GM13977 (cell line): Measurements from ENCODE around the gene RBBP8.

Experiments used
- DNase-seq: peaks from one replicate; pipeline ENCODE4 v3.0.0; 2012; ENCODE audit warnings: low spot score
- in situ Hi-C: fragments of 300-500 bp; cut with MboI; formaldehyde crosslinking; loops from one replicate; pipeline ENCODE4 v1.12.0; 2022; ENCODE audit warnings: low sequenced_read_pairs, low pct_unique_long_range_greater_than_20kb, mixed read lengths, inconsistent platforms; ENCODE audit not compliant: unreplicated experiment
- TF ChIP-seq, protein P1 (sequence below): IDR thresholded peaks from 2 replicates; pipeline ENCODE4 v1.5.1; 2012; ENCODE audit warnings: mild to moderate bottlenecking, control low read depth; ENCODE audit not compliant: insufficient read depth; ENCODE audit errors: extremely low read depth, missing control alignments

RBBP8 gene

DNA sequence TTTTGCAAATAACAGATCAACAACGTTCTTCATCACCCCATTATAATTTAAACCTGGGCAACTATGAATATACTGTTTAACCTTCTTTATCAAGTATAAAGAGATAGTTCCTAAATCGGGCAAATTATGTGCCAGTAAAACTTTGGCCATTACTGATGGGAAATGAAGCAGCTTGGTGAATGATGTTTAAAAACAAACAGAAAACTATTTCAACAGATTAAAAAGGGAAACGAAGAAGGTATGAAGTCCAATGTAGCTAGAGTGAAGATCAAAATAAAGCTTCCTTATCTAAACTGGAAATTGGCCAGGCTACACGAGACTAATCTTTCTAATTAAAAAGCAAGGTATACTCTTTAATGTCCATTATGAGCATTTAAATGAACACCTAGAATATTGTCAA lies 6.7 kb upstream of the RBBP8 start:
- in situ Hi-C loops, result no loop called here
- DNase-seq, result no peak
- TF ChIP-seq, protein P1, sequence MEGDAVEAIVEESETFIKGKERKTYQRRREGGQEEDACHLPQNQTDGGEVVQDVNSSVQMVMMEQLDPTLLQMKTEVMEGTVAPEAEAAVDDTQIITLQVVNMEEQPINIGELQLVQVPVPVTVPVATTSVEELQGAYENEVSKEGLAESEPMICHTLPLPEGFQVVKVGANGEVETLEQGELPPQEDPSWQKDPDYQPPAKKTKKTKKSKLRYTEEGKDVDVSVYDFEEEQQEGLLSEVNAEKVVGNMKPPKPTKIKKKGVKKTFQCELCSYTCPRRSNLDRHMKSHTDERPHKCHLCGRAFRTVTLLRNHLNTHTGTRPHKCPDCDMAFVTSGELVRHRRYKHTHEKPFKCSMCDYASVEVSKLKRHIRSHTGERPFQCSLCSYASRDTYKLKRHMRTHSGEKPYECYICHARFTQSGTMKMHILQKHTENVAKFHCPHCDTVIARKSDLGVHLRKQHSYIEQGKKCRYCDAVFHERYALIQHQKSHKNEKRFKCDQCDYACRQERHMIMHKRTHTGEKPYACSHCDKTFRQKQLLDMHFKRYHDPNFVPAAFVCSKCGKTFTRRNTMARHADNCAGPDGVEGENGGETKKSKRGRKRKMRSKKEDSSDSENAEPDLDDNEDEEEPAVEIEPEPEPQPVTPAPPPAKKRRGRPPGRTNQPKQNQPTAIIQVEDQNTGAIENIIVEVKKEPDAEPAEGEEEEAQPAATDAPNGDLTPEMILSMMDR, result no peak

GRCh38 chr18:22928339-22928738 lies 4.8 kb upstream of the RBBP8 start:
- DNase-seq, result no peak
- in situ Hi-C loops, result no loop called here
- TF ChIP-seq, protein P1, result no peak

DNA sequence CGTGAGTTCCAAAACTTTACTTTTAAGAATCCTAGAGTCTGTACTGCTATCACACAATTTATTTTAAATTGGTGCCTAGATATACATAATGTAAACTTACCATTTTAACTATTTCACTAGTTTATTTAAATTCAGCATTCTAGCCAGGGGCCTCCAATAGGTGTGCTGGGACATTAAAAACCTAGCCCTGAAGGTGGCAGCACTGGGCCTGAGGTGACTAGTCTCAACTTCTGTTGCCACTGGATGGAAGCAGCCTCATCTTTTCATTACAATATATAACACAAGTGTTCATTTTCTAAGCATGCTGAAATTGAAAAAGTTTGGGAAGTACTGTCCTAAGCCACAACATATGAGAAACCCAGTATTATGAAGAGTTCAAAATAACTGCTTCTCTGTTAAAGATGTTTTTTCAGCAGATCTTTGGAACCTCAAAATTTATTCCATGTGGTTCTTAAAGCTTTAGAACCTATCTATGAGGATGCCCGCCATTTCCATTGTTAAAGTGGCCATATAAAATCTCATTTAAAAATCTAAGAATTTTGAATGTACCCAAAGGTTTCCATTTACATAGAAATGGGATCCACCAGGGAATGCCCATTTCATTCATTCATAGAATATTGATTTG lies 2.9 kb upstream of the RBBP8 start:
- TF ChIP-seq, protein P1, result peak; percentile 77
- DNase-seq, result peak; percentile 51
- in situ Hi-C loops, result no loop called here

GRCh38 chr18:22932885-22933205 lies 283 bp upstream of the RBBP8 start:
- TF ChIP-seq, protein P1, result no peak
- DNase-seq, result no peak
- in situ Hi-C loops, result no loop called here

GRCh38 chr18:22933966-22934423 lies 867 bp downstream of the RBBP8 start:
- in situ Hi-C loops, result no loop called here
- TF ChIP-seq, protein P1, result no peak
- no peak for DNase-seq

- in situ Hi-C loops, result no loop called here
- TF ChIP-seq, protein P1, result no peak
- no peak for DNase-seq
Observed at GRCh38 chr18:22934789-22935188, 1.7 kb downstream of the RBBP8 start.
